GM12865 (cell line): ENCODE measurements around the gene SELP.

ENCODE experiments used
- DNase-seq: peaks from one replicate; pipeline ENCODE4 v3.0.0; 2010; ENCODE audit warnings: low read depth
- H3K4me3 ChIP-seq: 2 replicates; pipeline ENCODE4 v1.5.1; 2011; ENCODE audit warnings: mild to moderate bottlenecking, low read depth, low read length, control low read depth
- CTCF ChIP-seq: IDR thresholded peaks from 2 replicates; pipeline ENCODE4 v1.5.1; 2011; ENCODE audit warnings: low read length, control low read depth, low read depth, inconsistent platforms; ENCODE audit not compliant: insufficient read depth; ENCODE audit errors: missing control alignments

SELP gene

GRCh38 chr1:169653873-169654272 is 23.9 kb upstream of the SELP start:
- DNase-seq = no peak
- TF ChIP-seq CTCF = no peak
- H3K4me3 ChIP-seq = no peak overlapping the region

- TF ChIP-seq CTCF = no peak
- DNase-seq = no peak
Measured at GRCh38 chr1:169651035-169651434, 21.1 kb upstream of the SELP start.

GRCh38 chr1:169650551-169650950 is 20.6 kb upstream of the SELP start:
- no peak for DNase-seq
- no peak for TF ChIP-seq CTCF
- H3K4me3 ChIP-seq = no peak overlapping the region

More at GRCh38 chr1:169651035-169651434, 21.1 kb upstream of the SELP start:
- H3K4me3 ChIP-seq = no peak overlapping the region

GRCh38 chr1:169648709-169649108 is 18.8 kb upstream of the SELP start:
- DNase-seq = no peak
- no peak for TF ChIP-seq CTCF
- H3K4me3 ChIP-seq = no peak overlapping the region

GRCh38 chr1:169648187-169648586 is 18.3 kb upstream of the SELP start:
- no peak overlapping the region for H3K4me3 ChIP-seq
- no peak for TF ChIP-seq CTCF
- DNase-seq = no peak

GRCh38 chr1:169647512-169647911 is 17.6 kb upstream of the SELP start:
- no peak overlapping the region for H3K4me3 ChIP-seq
- DNase-seq = no peak
- no peak for TF ChIP-seq CTCF

- no peak overlapping the region for H3K4me3 ChIP-seq
- DNase-seq = no peak
- TF ChIP-seq CTCF = no peak
Measured at GRCh38 chr1:169644297-169644696, 14.4 kb upstream of the SELP start.
